ENCODE measurements around the gene TC2N.

- no peak for TF ChIP-seq CTCF (conservative IDR thresholded peaks at IDR 0.05; ENCODE audit: low read depth, low read length)
- no peak for TF ChIP-seq POLR2A (IDR thresholded peaks at IDR 0.05; ENCODE audit: low read depth, low read length)
- TF ChIP-seq RAD21 (IDR thresholded peaks at IDR 0.05; ENCODE audit: low read length), result no peak
- no peak for TF ChIP-seq CHD1 (IDR thresholded peaks at IDR 0.05; ENCODE audit: low read depth, low read length)
- no peak for TF ChIP-seq MAFK (IDR thresholded peaks at IDR 0.05; ENCODE audit: low read depth, low read length)
Observed at GRCh38 chr14:91742621-91743304, 124.6 kb downstream of the TC2N start.
